Activated CD8-positive, alpha-beta T cell treated with anti-CD3 and anti-CD28 coated beads for 36 hours (primary cell): ENCODE results near the gene ETV5. TPM values are rescaled to one million over a fixed set of nuclear protein-coding genes. Genes with fewer than 3 reads are reported as not detected.
A peak's percentile ranks its signal among the peaks of the same experiment; 100 is the strongest.

Source experiments
- ATAC-seq: fragments of 200-7000 bp; cut with Tn5 transposase; one replicate; pipeline ENCODE4 v1.10.0; 2021; ENCODE audit warnings: mild to moderate bottlenecking, moderate library complexity
- CTCF ChIA-PET: fragments of 350-600 bp; sonication (Branson Sonifier 250); formaldehyde crosslinking; loops from one replicate; lab custom pipeline; 2021; ENCODE audit warnings: antibody characterized with exemption; lab: Charles Lee
- POLR2A ChIA-PET: fragments of 350-600 bp; sonication (Branson Sonifier 250); formaldehyde crosslinking; loops from one replicate; lab custom pipeline; 2021; ENCODE audit warnings: antibody characterized with exemption; lab: Charles Lee
- DNase-seq: peaks from one replicate; pipeline ENCODE4 v3.0.0-alpha.2; 2020
- H3K27ac Mint-ChIP-seq: one replicate; pipeline ENCODE4 v1.8.0; 2021; ENCODE audit warnings: mild to moderate bottlenecking, mixed read lengths
- H3K27me3 Mint-ChIP-seq: one replicate; pipeline ENCODE4 v1.8.0; 2021; ENCODE audit warnings: mixed read lengths
- H3K36me3 Mint-ChIP-seq: one replicate; pipeline ENCODE4 v1.8.0; 2021; ENCODE audit warnings: low read depth, mixed read lengths
- H3K4me1 Mint-ChIP-seq: one replicate; pipeline ENCODE4 v1.8.0; 2021; ENCODE audit warnings: low read depth, mixed read lengths
- H3K4me3 Mint-ChIP-seq: one replicate; pipeline ENCODE4 v1.8.0; 2021; ENCODE audit warnings: mild to moderate bottlenecking, moderate library complexity, mixed read lengths
- H3K9me3 Mint-ChIP-seq: one replicate; pipeline ENCODE4 v1.8.0; 2021; ENCODE audit warnings: mixed read lengths
- intact Hi-C: fragments of 100-400 bp; cut with micrococcal nuclease; formaldehyde crosslinking; loops from one replicate; pipeline ENCODE4 v1.10.0; 2022
- total RNA-seq, 2 experiments: library from RNA; stranded (reverse); gene quantifications; one replicate each; pipeline ENCODE4 v1.2.3, GENCODE V29; 2021
- TF ChIP-seq, protein P1 (sequence below): fragments of 200-600 bp; IDR thresholded peaks from one replicate; pipeline ENCODE4 v1.8.0; 2022; ENCODE audit warnings: antibody characterized with exemption, mild to moderate bottlenecking

ETV5 gene
- total RNA-seq, 2 experiments from 2014 or later = 0.68 to 1.4 TPM

DNA sequence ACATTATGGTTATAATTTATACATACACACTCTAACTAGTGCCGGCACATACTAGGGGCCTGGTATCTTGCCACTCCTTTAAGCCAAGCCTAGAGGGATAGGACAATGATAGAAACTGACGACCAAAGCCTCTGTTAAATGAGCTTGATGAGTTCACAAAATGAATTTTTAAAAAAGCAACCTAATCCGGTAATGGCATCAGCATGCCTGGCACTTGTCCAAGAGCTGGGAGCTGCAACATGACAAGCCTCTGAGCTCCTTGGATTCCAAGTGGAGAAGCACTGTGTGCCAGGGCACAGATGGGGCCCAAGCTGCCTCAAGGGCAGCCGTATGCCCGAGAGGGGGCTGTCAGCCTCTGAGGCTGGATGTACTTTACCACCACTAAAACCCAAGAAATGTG, 9.7 kb downstream of the ETV5 start:
- ChIA-PET CTCF (no interaction called here), POLR2A (no interaction called here)
- Mint-ChIP-seq H3K36me3 (no peaks in the 10 kb centered on the region), H3K4me1 (peaks cover 6% of the 10 kb centered on the region), H3K9me3 (no peaks in the 10 kb centered on the region), H3K4me3 (no peak overlapping the region), H3K27ac (no peak overlapping the region), H3K27me3 (peaks cover 55% of the 10 kb centered on the region)
- DNase-seq (no peak), ATAC-seq (no peak)
- TF ChIP-seq, protein P1, sequence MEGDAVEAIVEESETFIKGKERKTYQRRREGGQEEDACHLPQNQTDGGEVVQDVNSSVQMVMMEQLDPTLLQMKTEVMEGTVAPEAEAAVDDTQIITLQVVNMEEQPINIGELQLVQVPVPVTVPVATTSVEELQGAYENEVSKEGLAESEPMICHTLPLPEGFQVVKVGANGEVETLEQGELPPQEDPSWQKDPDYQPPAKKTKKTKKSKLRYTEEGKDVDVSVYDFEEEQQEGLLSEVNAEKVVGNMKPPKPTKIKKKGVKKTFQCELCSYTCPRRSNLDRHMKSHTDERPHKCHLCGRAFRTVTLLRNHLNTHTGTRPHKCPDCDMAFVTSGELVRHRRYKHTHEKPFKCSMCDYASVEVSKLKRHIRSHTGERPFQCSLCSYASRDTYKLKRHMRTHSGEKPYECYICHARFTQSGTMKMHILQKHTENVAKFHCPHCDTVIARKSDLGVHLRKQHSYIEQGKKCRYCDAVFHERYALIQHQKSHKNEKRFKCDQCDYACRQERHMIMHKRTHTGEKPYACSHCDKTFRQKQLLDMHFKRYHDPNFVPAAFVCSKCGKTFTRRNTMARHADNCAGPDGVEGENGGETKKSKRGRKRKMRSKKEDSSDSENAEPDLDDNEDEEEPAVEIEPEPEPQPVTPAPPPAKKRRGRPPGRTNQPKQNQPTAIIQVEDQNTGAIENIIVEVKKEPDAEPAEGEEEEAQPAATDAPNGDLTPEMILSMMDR = no peak
- intact Hi-C loops = loop anchor here (10.0 kb wide), 1 partner anchor 114 kb away; no protein-coding TSS in a partner anchor

DNA sequence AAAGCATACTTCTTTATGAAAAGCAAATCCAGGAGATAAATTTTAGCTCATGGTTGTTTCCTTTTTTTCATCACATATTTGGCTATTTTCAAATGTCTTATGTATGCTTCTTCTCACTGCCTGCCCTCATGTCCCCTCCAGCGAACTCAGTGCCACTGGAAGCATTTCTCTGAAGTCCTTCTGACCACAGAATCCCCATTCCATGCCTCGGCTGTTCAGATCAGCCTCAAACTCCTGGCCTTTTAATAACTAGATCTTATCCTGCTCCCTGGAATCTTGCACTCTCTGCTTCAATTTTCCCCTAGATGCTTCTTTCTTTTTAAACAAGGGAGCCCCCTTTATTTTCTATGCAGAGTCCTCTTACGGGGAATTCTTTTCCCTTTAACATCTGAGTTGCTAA, 10.1 kb downstream of the ETV5 start:
- H3K9me3 Mint-ChIP-seq = no peaks in the 10 kb centered on the region
- intact Hi-C loops = loop anchor here (10.0 kb wide), 1 partner anchor 114 kb away; no protein-coding TSS in a partner anchor
- H3K27ac Mint-ChIP-seq = no peak overlapping the region
- no peak for ATAC-seq
- peaks cover 57% of the 10 kb centered on the region for H3K27me3 Mint-ChIP-seq
- TF ChIP-seq, protein P1 = no peak
- POLR2A ChIA-PET = no interaction called here
- H3K4me1 Mint-ChIP-seq = peaks cover 4% of the 10 kb centered on the region
- CTCF ChIA-PET = no interaction called here
- no peaks in the 10 kb centered on the region for H3K36me3 Mint-ChIP-seq
- no peak for DNase-seq
- H3K4me3 Mint-ChIP-seq = no peak overlapping the region

DNA sequence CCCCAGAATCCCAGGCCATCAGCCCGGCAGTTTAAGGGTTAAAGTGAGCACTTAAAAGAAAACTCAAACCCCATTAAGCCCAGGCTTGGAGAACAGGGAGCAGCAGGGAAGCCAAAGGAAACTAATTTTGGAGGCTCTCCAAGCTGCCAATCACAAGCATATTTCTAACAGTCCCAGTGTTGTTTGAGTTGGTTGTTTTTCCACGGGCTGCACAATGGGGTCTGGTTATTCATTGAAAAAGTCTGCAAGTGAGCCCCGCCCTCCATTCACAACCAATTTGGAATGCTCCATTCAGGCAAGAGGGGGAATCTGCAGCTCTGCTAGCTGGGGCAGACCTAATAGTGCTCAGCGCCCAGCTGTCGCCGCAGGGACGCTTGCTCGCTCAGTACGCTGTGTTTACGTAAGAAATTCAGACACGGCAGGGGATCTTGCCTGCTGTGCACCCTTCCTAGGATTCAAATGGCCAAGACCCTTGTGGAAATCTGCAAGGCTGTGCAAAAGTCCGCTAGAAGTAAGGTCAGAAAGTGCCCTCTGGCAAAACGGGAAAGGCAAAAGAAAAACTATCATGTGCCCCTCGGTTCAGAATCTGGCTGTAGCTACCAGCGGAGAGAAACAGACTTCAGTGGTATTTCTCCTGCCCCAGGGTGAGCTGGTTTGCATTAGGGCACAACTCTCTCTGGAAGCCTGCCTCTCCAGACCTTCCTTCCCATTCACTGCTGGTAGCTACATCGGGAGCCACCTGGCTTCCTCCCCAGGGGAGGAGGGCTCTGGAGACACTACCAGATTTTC, 11.0 kb downstream of the ETV5 start:
- H3K4me3 Mint-ChIP-seq = no peak overlapping the region
- peaks cover 57% of the 10 kb centered on the region for H3K27me3 Mint-ChIP-seq
- CTCF ChIA-PET = interaction anchor here (1.2 kb wide), 1 partner anchor 154 kb away, joined by 6 read pairs; no protein-coding TSS in a partner anchor
- no peak overlapping the region for H3K27ac Mint-ChIP-seq
- ATAC-seq (peak; percentile 51), DNase-seq (peak; percentile 10)
- intact Hi-C loops = loop anchor here (10.0 kb wide), 1 partner anchor 113 kb away; no protein-coding TSS in a partner anchor
- no peaks in the 10 kb centered on the region for H3K9me3 Mint-ChIP-seq
- POLR2A ChIA-PET = interaction anchor here (0.6 to 0.7 kb wide), 2 partner anchors 21 to 78 kb away, joined by 3 read pairs; no protein-coding TSS in a partner anchor
- H3K4me1 Mint-ChIP-seq = peaks cover 4% of the 10 kb centered on the region
- H3K36me3 Mint-ChIP-seq = no peaks in the 10 kb centered on the region
- TF ChIP-seq, protein P1 = no peak

- peaks cover 4% of the 10 kb centered on the region for H3K4me1 Mint-ChIP-seq
- peaks cover 54% of the 10 kb centered on the region for H3K27me3 Mint-ChIP-seq
- no peak overlapping the region for H3K27ac Mint-ChIP-seq
- H3K36me3 Mint-ChIP-seq = no peaks in the 10 kb centered on the region
- no peaks in the 10 kb centered on the region for H3K9me3 Mint-ChIP-seq
- no peak overlapping the region for H3K4me3 Mint-ChIP-seq
- intact Hi-C loops = loop anchor here (10.0 kb wide), 1 partner anchor 112 kb away; no protein-coding TSS in a partner anchor
- TF ChIP-seq, protein P1 = no peak
- ATAC-seq (no peak), DNase-seq (no peak)
- POLR2A ChIA-PET = interaction anchor here (0.6 to 0.9 kb wide), 3 partner anchors 8 to 77 kb away, joined by 3 to 4 read pairs (median 3); no protein-coding TSS in a partner anchor
- CTCF ChIA-PET = interaction anchor here (1.2 kb wide), 1 partner anchor 154 kb away, joined by 6 read pairs; no protein-coding TSS in a partner anchor
Measured at GRCh38 chr3:186097317-186097662, 11.6 kb downstream of the ETV5 start.

DNA sequence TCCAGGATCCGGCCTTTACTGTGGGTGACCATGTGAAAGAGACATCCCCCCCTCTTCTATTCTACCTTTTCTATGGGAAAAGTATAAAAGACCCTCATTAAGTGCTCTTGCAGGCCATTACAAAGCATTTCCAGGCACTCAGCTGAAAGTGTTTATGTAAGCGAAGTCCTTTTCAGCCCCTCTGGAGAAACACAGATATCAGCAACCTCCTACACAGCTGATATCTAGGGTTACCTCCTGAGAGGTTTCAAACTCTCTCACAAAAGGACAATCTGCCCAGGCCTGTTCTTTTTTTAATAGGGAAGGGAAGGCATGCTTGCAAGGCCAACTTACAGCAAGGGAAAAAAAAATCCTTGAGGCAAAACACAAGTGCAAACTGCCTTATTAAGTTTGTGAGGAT, 12.6 kb downstream of the ETV5 start:
- H3K9me3 Mint-ChIP-seq = no peaks in the 10 kb centered on the region
- no peak overlapping the region for H3K27ac Mint-ChIP-seq
- peaks cover 51% of the 10 kb centered on the region for H3K27me3 Mint-ChIP-seq
- POLR2A ChIA-PET = interaction anchor here (0.8 to 0.9 kb wide), 2 partner anchors 9 to 64 kb away, joined by 3 to 4 read pairs; no protein-coding TSS in a partner anchor
- no peak for DNase-seq
- intact Hi-C loops = loop anchor here (10.0 kb wide), 1 partner anchor 111 kb away; no protein-coding TSS in a partner anchor
- no peak overlapping the region for H3K4me3 Mint-ChIP-seq
- peaks cover 4% of the 10 kb centered on the region for H3K4me1 Mint-ChIP-seq
- H3K36me3 Mint-ChIP-seq = no peaks in the 10 kb centered on the region
- TF ChIP-seq, protein P1 = no peak
- ATAC-seq = no peak
- CTCF ChIA-PET = interaction anchor here (0.8 kb wide), 1 partner anchor 9 kb away, joined by 3 read pairs; no protein-coding TSS in a partner anchor
